ENCODE measurements around the gene SLC2A10.

- TF ChIP-seq CTCF (IDR thresholded peaks at IDR 0.05), result no peak
- no peak for TF ChIP-seq POLR2A (IDR thresholded peaks at IDR 0.05)
These were observed 57.8 kb downstream of the SLC2A10 start for GRCh38 chr20:46767127-46767761.

Measured in lower leg skin (tissue), 3 donors.